Neural cell (in vitro differentiated cells): ENCODE data around the gene FSHR.

Source experiments
- CTCF ChIP-seq: fragments of 450-650 bp; IDR thresholded peaks from 2 replicates; pipeline ENCODE4 v1.5.1; 2014; ENCODE audit warnings: antibody characterized with exemption, mild to moderate bottlenecking, moderate library complexity; ENCODE audit not compliant: poor library complexity, severe bottlenecking
- EP300 ChIP-seq: fragments of 450-650 bp; conservative IDR thresholded peaks from 2 replicates; pipeline ENCODE4 v1.6.1; 2014; ENCODE audit warnings: antibody characterized with exemption, mild to moderate bottlenecking, moderate library complexity; ENCODE audit not compliant: poor library complexity, severe bottlenecking
- EZH2 ChIP-seq: fragments of 200-600, 300-800 bp; shearing (Covaris generic), sonication (generic); IDR thresholded peaks from 2 replicates; pipeline ENCODE4 v1.6.1; 2014; ENCODE audit warnings: antibody characterized with exemption, low read length, borderline replicate concordance, mild to moderate bottlenecking; ENCODE audit not compliant: insufficient read depth, poor library complexity, severe bottlenecking
- MXI1 ChIP-seq: fragments of 450-650 bp; conservative IDR thresholded peaks from 2 replicates; pipeline ENCODE4 v1.6.1; 2014; ENCODE audit warnings: antibody characterized with exemption, mild to moderate bottlenecking; ENCODE audit not compliant: poor library complexity, severe bottlenecking
- POLR2AphosphoS5 ChIP-seq: IDR thresholded peaks from 2 replicates; pipeline ENCODE4 v1.6.1; 2012
- RAD21 ChIP-seq: fragments of 450-650 bp; conservative IDR thresholded peaks from 2 replicates; pipeline ENCODE4 v1.6.1; 2014; ENCODE audit warnings: antibody characterized with exemption, mild to moderate bottlenecking, moderate library complexity
- REST ChIP-seq: IDR thresholded peaks from 2 replicates; pipeline ENCODE4 v1.6.1; 2012; ENCODE audit warnings: borderline replicate concordance
- SMC3 ChIP-seq: fragments of 450-650 bp; conservative IDR thresholded peaks from 2 replicates; pipeline ENCODE4 v1.6.1; 2014; ENCODE audit warnings: antibody characterized with exemption, mild to moderate bottlenecking, moderate library complexity; ENCODE audit not compliant: poor library complexity
- TAF1 ChIP-seq: IDR thresholded peaks from 2 replicates; pipeline ENCODE4 v1.6.1; 2012; ENCODE audit warnings: low read depth

GRCh38 chr2:48982887-48983435, 171.4 kb downstream of the FSHR start:
- TF ChIP-seq RAD21 (no peak), TAF1 (no peak), REST (no peak), CTCF (no peak), POLR2AphosphoS5 (no peak), MXI1 (no peak), EP300 (no peak), SMC3 (no peak), EZH2 (no peak)
